DOHH2 (cell line): Measurements from ENCODE around the gene MARCHF5.

ENCODE experiments used
- H3F3A ChIP-seq: fragments of 200-600 bp; sonication (generic), shearing (Covaris generic); 2 replicates; pipeline ENCODE4 v1.6.0; 2016; ENCODE audit warnings: antibody characterized with exemption, mild to moderate bottlenecking; ENCODE audit not compliant: control insufficient read depth, insufficient read depth
- H3K27ac ChIP-seq: fragments of 200-600 bp; sonication (generic); 2 replicates; pipeline ENCODE4 v1.5.1; 2014; ENCODE audit warnings: low read depth, mild to moderate bottlenecking, low read length, moderate library complexity
- H3K27me3 ChIP-seq: fragments of 200-600 bp; sonication (generic); 2 replicates; pipeline ENCODE4 v1.6.1; 2014; ENCODE audit warnings: mild to moderate bottlenecking, low read length, mixed read lengths; ENCODE audit not compliant: control insufficient read depth
- H3K36me3 ChIP-seq: fragments of 200-600 bp; sonication (generic); 2 replicates; pipeline ENCODE4 v1.6.1; 2014; ENCODE audit warnings: mild to moderate bottlenecking, low read length, moderate library complexity, mixed read lengths; ENCODE audit not compliant: control insufficient read depth
- H3K4me1 ChIP-seq: fragments of 200-600 bp; sonication (generic); 2 replicates; pipeline ENCODE4 v1.6.1; 2014; ENCODE audit warnings: mild to moderate bottlenecking, low read length, mixed read lengths; ENCODE audit not compliant: control insufficient read depth
- H3K4me2 ChIP-seq: fragments of 200-600 bp; sonication (generic); 2 replicates; pipeline ENCODE4 v1.6.0; 2014; ENCODE audit warnings: mild to moderate bottlenecking, low read length, moderate library complexity
- H3K4me3 ChIP-seq: fragments of 200-600 bp; sonication (generic); 2 replicates; pipeline ENCODE4 v1.5.1; 2014; ENCODE audit warnings: mild to moderate bottlenecking, low read length, mixed read lengths
- H3K79me2 ChIP-seq: fragments of 200-600 bp; sonication (generic); 2 replicates; pipeline ENCODE4 v1.6.1; 2014; ENCODE audit warnings: mild to moderate bottlenecking, low read length, mixed read lengths; ENCODE audit not compliant: control insufficient read depth
- H3K9me2 ChIP-seq: fragments of 200-600 bp; sonication (generic); replicated peaks from 2 replicates; pipeline ENCODE4 v1.6.1; 2014; ENCODE audit warnings: mild to moderate bottlenecking, low read length, mixed read lengths; ENCODE audit not compliant: control insufficient read depth
- H3K9me3 ChIP-seq: fragments of 200-600 bp; sonication (generic); 2 replicates; pipeline ENCODE4 v1.6.1; 2014; ENCODE audit warnings: antibody characterized with exemption, low read length, mixed read lengths; ENCODE audit not compliant: control insufficient read depth, insufficient read depth
- H4K20me1 ChIP-seq: fragments of 200-600 bp; sonication (generic); 2 replicates; pipeline ENCODE4 v1.6.0; 2014; ENCODE audit warnings: low read depth, mild to moderate bottlenecking, antibody characterized with exemption, low read length, moderate library complexity; ENCODE audit not compliant: control insufficient read depth, insufficient read depth
- EZH2phosphoT487 ChIP-seq: fragments of 200-600 bp; sonication (generic); IDR thresholded peaks from 2 replicates; pipeline ENCODE4 v1.6.1; 2017; ENCODE audit warnings: borderline replicate concordance, mild to moderate bottlenecking, antibody characterized with exemption, low read length, moderate library complexity, mixed read lengths
- TF ChIP-seq, protein P1 (sequence below): fragments of 200-600 bp; sonication (generic); IDR thresholded peaks from one replicate; pipeline ENCODE4 v1.5.1; 2014; ENCODE audit warnings: antibody characterized with exemption, mild to moderate bottlenecking, low read depth, low read length; ENCODE audit not compliant: poor library complexity, severe bottlenecking

MARCHF5 gene

GRCh38 chr10:92268748-92269147 lies 22.2 kb upstream of the MARCHF5 start:
- Histone ChIP-seq H3K9me3 (no peaks in the 10 kb centered on the region), H3K9me2 (no peaks in the 10 kb centered on the region), H4K20me1 (no peaks in the 10 kb centered on the region), H3F3A (no peaks in the 10 kb centered on the region), H3K4me3 (no peak overlapping the region), H3K79me2 (no peaks in the 10 kb centered on the region), H3K36me3 (no peaks in the 10 kb centered on the region), H3K4me2 (no peak overlapping the region), H3K4me1 (no peaks in the 10 kb centered on the region), H3K27ac (no peak overlapping the region), H3K27me3 (no peaks in the 10 kb centered on the region; the same call in 1 of the 2 replicates)
- TF ChIP-seq, protein P1, sequence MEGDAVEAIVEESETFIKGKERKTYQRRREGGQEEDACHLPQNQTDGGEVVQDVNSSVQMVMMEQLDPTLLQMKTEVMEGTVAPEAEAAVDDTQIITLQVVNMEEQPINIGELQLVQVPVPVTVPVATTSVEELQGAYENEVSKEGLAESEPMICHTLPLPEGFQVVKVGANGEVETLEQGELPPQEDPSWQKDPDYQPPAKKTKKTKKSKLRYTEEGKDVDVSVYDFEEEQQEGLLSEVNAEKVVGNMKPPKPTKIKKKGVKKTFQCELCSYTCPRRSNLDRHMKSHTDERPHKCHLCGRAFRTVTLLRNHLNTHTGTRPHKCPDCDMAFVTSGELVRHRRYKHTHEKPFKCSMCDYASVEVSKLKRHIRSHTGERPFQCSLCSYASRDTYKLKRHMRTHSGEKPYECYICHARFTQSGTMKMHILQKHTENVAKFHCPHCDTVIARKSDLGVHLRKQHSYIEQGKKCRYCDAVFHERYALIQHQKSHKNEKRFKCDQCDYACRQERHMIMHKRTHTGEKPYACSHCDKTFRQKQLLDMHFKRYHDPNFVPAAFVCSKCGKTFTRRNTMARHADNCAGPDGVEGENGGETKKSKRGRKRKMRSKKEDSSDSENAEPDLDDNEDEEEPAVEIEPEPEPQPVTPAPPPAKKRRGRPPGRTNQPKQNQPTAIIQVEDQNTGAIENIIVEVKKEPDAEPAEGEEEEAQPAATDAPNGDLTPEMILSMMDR = no peak
- no peak for TF ChIP-seq EZH2phosphoT487

DNA sequence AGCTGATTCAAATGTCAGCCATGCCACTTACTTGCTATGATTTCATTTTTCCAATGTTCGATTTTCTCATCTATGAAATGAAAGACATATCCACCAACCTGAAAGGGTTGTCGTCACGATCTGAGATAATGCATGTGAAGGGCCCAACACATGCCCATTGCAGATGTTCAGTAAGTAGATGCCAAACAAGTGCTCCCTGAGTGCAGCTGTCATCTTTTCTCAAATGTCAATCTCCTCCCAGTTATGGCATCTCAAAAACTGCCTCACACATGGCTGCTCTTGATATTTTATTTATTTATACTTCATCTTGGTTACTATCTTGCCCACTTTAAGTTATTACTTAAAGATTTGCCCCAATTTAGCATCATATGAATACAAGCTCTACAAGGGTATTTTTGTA lies 16.9 kb upstream of the MARCHF5 start:
- no peak for TF ChIP-seq EZH2phosphoT487
- TF ChIP-seq, protein P1 = no peak
- no peaks in the 10 kb centered on the region for H3K36me3 ChIP-seq
- no peaks in the 10 kb centered on the region for H3F3A ChIP-seq
- H3K9me3 ChIP-seq = no peaks in the 10 kb centered on the region
- H3K4me3 ChIP-seq = no peak overlapping the region
- no peaks in the 10 kb centered on the region for H3K79me2 ChIP-seq
- H3K4me2 ChIP-seq = no peak overlapping the region
- no peak overlapping the region for H3K27ac ChIP-seq
- H3K9me2 ChIP-seq = no peaks in the 10 kb centered on the region
- H3K27me3 ChIP-seq = no peaks in the 10 kb centered on the region
- no peaks in the 10 kb centered on the region for H4K20me1 ChIP-seq
- no peaks in the 10 kb centered on the region for H3K4me1 ChIP-seq

GRCh38 chr10:92278996-92279696 lies 11.8 kb upstream of the MARCHF5 start:
- Histone ChIP-seq H3K27ac (no peak overlapping the region), H3K4me2 (no peak overlapping the region), H3F3A (no peaks in the 10 kb centered on the region), H3K4me1 (no peaks in the 10 kb centered on the region), H3K4me3 (no peak overlapping the region), H4K20me1 (no peaks in the 10 kb centered on the region), H3K9me3 (no peaks in the 10 kb centered on the region), H3K27me3 (no peaks in the 10 kb centered on the region), H3K36me3 (no peaks in the 10 kb centered on the region), H3K79me2 (no peaks in the 10 kb centered on the region), H3K9me2 (no peaks in the 10 kb centered on the region)
- TF ChIP-seq EZH2phosphoT487 = no peak
- TF ChIP-seq, protein P1 = no peak
